ENCODE measurements around the gene RIMKLB. TPM values are rescaled to one million over a fixed set of nuclear protein-coding genes. Genes with fewer than 3 reads are reported as not detected.

The RIMKLB gene
- total and polyA plus RNA-seq, 2 of the 8 experiments (the other 6 are each of a cell fraction or from before 2014, with no cell fraction given) = 37.8 to 78.2 TPM

DNA sequence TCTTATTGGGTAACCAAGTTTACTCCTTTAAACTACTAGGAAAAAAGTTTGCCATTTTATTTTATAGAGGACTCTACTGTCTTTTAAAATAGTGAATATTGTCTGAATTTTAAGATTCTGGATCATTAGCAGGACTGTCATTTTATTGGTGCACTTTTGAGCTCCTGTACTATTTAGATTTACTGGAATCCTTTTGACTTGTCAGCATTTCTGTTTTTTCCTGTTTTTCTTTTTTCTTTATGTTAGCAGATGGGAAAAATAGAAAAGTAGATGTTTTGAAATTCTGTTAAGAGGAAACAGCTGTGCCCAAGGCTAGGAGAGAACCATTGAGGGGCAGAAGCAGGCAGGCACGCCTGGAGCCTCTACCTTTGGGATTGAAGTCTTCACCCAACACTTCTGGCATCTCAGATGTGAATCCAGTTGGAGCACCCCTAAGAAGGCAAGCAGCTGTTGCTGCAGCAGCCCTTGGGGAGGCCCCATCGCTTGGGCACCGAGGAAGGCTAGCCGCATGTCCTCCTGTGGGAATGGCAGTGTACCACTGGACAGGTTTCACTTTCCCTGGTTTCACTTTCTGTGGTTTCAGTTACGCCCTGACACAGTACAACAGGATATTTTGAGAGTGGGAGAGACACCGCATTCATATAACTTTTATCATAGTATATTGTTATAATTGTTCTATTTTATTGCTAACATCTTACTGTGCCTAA is 11.5 kb downstream of the RIMKLB start:
- no peak overlapping the region for H3K27ac ChIP-seq (ENCODE audit: low read depth, low read length)
- ChIA-PET POLR2A (ENCODE audit: partially characterized antibody) (interaction anchor here (0.6 to 2.9 kb wide), 4 partner anchors 9 to 42 kb away, joined by 3 to 15 read pairs (median 6); partner anchors contain the start of gene RIMKLB), CTCF (ENCODE audit: partially characterized antibody) (interaction anchor here (0.6 to 0.7 kb wide), 4 partner anchors 7 to 876 kb away, joined by 3 read pairs; no protein-coding TSS in a partner anchor)
- H2BK5ac ChIP-seq (ENCODE audit: low read depth, low read length) = no peak overlapping the region
- no peak overlapping the region for H3K9ac ChIP-seq (replicated peaks in 1 of 4; ENCODE audit: extremely low read depth in 1 of 4, low read depth in 3 of 4, low read length in 3 of 4)
- H4K20me1 ChIP-seq (replicated peaks in 1 of 2; ENCODE audit: control insufficient read depth in 1 of 2, insufficient read depth in 2 of 2, low read length in 2 of 2) = peaks cover 10 to 25% of the 10 kb centered on the region in 2 experiments
- H3K14ac ChIP-seq (ENCODE audit: insufficient read length) = no peak overlapping the region
- H3K79me2 ChIP-seq (ENCODE audit: control insufficient read depth in 1 of 2, insufficient read depth in 2 of 2, low read length in 2 of 2) = peaks cover 25 to 97% of the 10 kb centered on the region in 2 experiments
- H4K91ac ChIP-seq (replicated peaks; ENCODE audit: insufficient read length, low read length) = no peak overlapping the region
- 96% methylated on average over 6 of the region's 6 CpGs; no CpG with 5 or more reads in 1 of the 2 experiments for WGBS, 2 experiments (ENCODE audit: extremely low coverage in 1 of 2, insufficient coverage in 1 of 2, insufficient read length in 1 of 2, insufficient replicate concordance in 2 of 2, low coverage in 1 of 2, low lambda C conversion rate in 2 of 2, missing lambda C conversion rate in 1 of 2)
- H2AFZ ChIP-seq (ENCODE audit: low read length) = no peak overlapping the region
- peaks cover 2 to 16% (median 6%) of the 10 kb centered on the region in 4 experiments; a peak in 5 of 8 replicates for H3K36me3 ChIP-seq (ENCODE audit: control insufficient read depth in 2 of 4, insufficient read depth in 4 of 4, low read length in 3 of 4)
- no peaks in the 10 kb centered on the region for H3K9me3 ChIP-seq (ENCODE audit: insufficient read depth in 2 of 2, low read depth in 1 of 2, low read length in 1 of 2)
- H3K4me1 ChIP-seq (replicated peaks in 1 of 4; ENCODE audit: control insufficient read depth in 3 of 4, insufficient read depth in 4 of 4, low read length in 3 of 4) = peaks cover 0 to 12% (median 5%) of the 10 kb centered on the region in 4 experiments; a peak in 3 of 7 replicates
- H4K8ac ChIP-seq (ENCODE audit: extremely low read depth, insufficient read depth, low read length) = no peak overlapping the region
- H3K23ac ChIP-seq (ENCODE audit: insufficient read length) = no peak overlapping the region
- H2BK120ac ChIP-seq (replicated peaks; ENCODE audit: low read depth, low read length) = no peak overlapping the region
- FAIRE-seq = no peak
- H3K27me3 ChIP-seq (replicated peaks in 1 of 4; ENCODE audit: control insufficient read depth in 3 of 4, extremely low read depth in 1 of 4, insufficient read depth in 3 of 4, low read length in 3 of 4) = no peaks in the 10 kb centered on the region
- H2BK12ac ChIP-seq (ENCODE audit: low read depth, low read length) = no peak overlapping the region
- H2BK15ac ChIP-seq (ENCODE audit: low read length) = no peak overlapping the region
- H2BK20ac ChIP-seq (ENCODE audit: low read length) = no peak overlapping the region
- H4K5ac ChIP-seq (ENCODE audit: insufficient read length, low read depth, low read length) = no peak overlapping the region
- no peaks in the 10 kb centered on the region for H3K23me2 ChIP-seq (ENCODE audit: low read depth, low read length)
- no peak overlapping the region for H2AK5ac ChIP-seq (ENCODE audit: low read depth, low read length)
- H3K79me1 ChIP-seq (ENCODE audit: low read depth, low read length) = peaks cover 6% of the 10 kb centered on the region
- DNase-seq (ENCODE audit: low read depth in 1 of 2, low spot score in 2 of 2) = no peak
- no peak overlapping the region for H3K18ac ChIP-seq (ENCODE audit: extremely low read depth, low read length)
- no peak overlapping the region for H3K4me3 ChIP-seq (ENCODE audit: extremely low read depth in 1 of 4, insufficient read depth in 2 of 4, low read depth in 3 of 4, low read length in 4 of 4)
- H3K4me2 ChIP-seq (ENCODE audit: insufficient read depth in 1 of 2, low read depth in 2 of 2, low read length in 2 of 2) = no peak overlapping the region
- no peak overlapping the region for H3K56ac ChIP-seq (replicated peaks; ENCODE audit: insufficient read length, low read depth, low read length)
- H3K4ac ChIP-seq (replicated peaks; ENCODE audit: insufficient read length, low read depth, low read length) = no peak overlapping the region
- TF ChIP-seq HDAC2 (IDR thresholded peaks at IDR 0.05; ENCODE audit: borderline replicate concordance in 1 of 2, low read depth in 2 of 2, low read length in 2 of 2) = no peak
- TF ChIP-seq, protein P1, sequence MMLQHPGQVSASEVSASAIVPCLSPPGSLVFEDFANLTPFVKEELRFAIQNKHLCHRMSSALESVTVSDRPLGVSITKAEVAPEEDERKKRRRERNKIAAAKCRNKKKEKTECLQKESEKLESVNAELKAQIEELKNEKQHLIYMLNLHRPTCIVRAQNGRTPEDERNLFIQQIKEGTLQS (IDR thresholded peaks at IDR 0.05; ENCODE audit: insufficient read depth, low read depth, low read length) = no peak
- TF ChIP-seq SP4 (IDR thresholded peaks at IDR 0.05; ENCODE audit: low read length) = no peak
- TF ChIP-seq JUN (IDR thresholded peaks at IDR 0.05; ENCODE audit: low read depth, low read length) = no peak
- no peak for TF ChIP-seq NANOG (IDR thresholded peaks at IDR 0.05; ENCODE audit: insufficient read depth, low read depth, low read length, poor library complexity, severe bottlenecking)
- no peak for TF ChIP-seq CBX8 (IDR thresholded peaks at IDR 0.05; ENCODE audit: borderline replicate concordance, low read depth, low read length)
- no peak for TF ChIP-seq TAF1 (IDR thresholded peaks at IDR 0.05; ENCODE audit: low read depth, low read length)
- no peak for TF ChIP-seq POU5F1 (IDR thresholded peaks at IDR 0.05; ENCODE audit: low read depth, low read length)
- no peak for TF ChIP-seq TBP (IDR thresholded peaks at IDR 0.05; ENCODE audit: low read depth, low read length)
- TF ChIP-seq FOSL1 (IDR thresholded peaks at IDR 0.05; ENCODE audit: insufficient read depth, low read depth, low read length) = no peak
- no peak for TF ChIP-seq JUND (IDR thresholded peaks at IDR 0.05; ENCODE audit: low read length)
- no peak for TF ChIP-seq CREB1 (IDR thresholded peaks at IDR 0.05)

All from H1 (cell line).